Lower lobe of right lung (tissue), 2 donors: ENCODE data around the gene USP30. TPM values are rescaled to one million over a fixed set of nuclear protein-coding genes. Genes with fewer than 3 reads are reported as not detected.

Experiments
- ATAC-seq, 2 donors: fragments of 200-7000 bp; cut with Tn5 transposase; one replicate each; pipeline ENCODE4 v1.9.1; 2020 to 2022; ENCODE audit warnings: mild to moderate bottlenecking in 2 of 2, moderate library complexity in 2 of 2
- DNase-seq: peaks from one replicate; pipeline ENCODE4 v3.0.0-alpha.2; 2020
- H3K27ac ChIP-seq: fragments of 200-600 bp; one replicate; pipeline ENCODE4 v1.8.0; 2022
- H3K27me3 ChIP-seq: fragments of 200-600 bp; one replicate; pipeline ENCODE4 v1.8.0; 2022; ENCODE audit warnings: low read depth
- H3K36me3 ChIP-seq: fragments of 200-600 bp; one replicate; pipeline ENCODE4 v1.8.0; 2022; ENCODE audit warnings: mild to moderate bottlenecking
- H3K4me1 ChIP-seq: fragments of 200-600 bp; one replicate; pipeline ENCODE4 v1.8.0; 2022
- H3K4me3 ChIP-seq: fragments of 200-600 bp; one replicate; pipeline ENCODE4 v1.8.0; 2022; ENCODE audit warnings: mild to moderate bottlenecking
- H3K9me3 ChIP-seq: fragments of 200-600 bp; one replicate; pipeline ENCODE4 v1.8.0; 2022
- CTCF ChIP-seq: fragments of 200-600 bp; IDR thresholded peaks from one replicate; pipeline ENCODE4 v1.8.0; 2022; ENCODE audit warnings: antibody characterized with exemption, mild to moderate bottlenecking
- intact Hi-C: fragments of 100-400 bp; cut with DNase I; formaldehyde crosslinking; loops from one replicate; pipeline ENCODE4 v1.11.0; 2022
- total RNA-seq: library from RNA; stranded (reverse); fragmentation: NEBNext Ultra II Directional; extraction: Animal tissue kit (Norgen Biotek cat#: 25700); gene quantifications from one replicate; pipeline ENCODE4 v1.2.1, GENCODE V29; 2021
- donor health status: DM: no; HTN: yes; CAD: no; lungs with severe emphysema.

USP30 gene
- total RNA-seq, 1 donor from 2014 or later = 13.9 TPM

- Histone ChIP-seq H3K9me3 (no peaks in the 10 kb centered on the region), H3K4me3 (no peak overlapping the region), H3K4me1 (peaks cover 9% of the 10 kb centered on the region), H3K27ac (no peak overlapping the region), H3K27me3 (no peaks in the 10 kb centered on the region), H3K36me3 (peaks cover 86% of the 10 kb centered on the region)
- no peak for TF ChIP-seq CTCF
- ATAC-seq (no peak), DNase-seq (no peak)
- intact Hi-C loops = no loop called here
Measured at GRCh38 chr12:109087250-109087649, 34.9 kb downstream of the USP30 start.

- Histone ChIP-seq H3K27ac (no peak overlapping the region), H3K36me3 (peaks cover 71% of the 10 kb centered on the region), H3K9me3 (no peaks in the 10 kb centered on the region), H3K4me3 (no peak overlapping the region), H3K4me1 (peaks cover 19% of the 10 kb centered on the region), H3K27me3 (no peaks in the 10 kb centered on the region)
- no peak for TF ChIP-seq CTCF
- DNase-seq (no peak), ATAC-seq (no peak)
- intact Hi-C loops = no loop called here
Measured at GRCh38 chr12:109088818-109089217, 36.4 kb downstream of the USP30 start.

GRCh38 chr12:109089683-109090082 is 37.3 kb downstream of the USP30 start:
- peaks cover 62% of the 10 kb centered on the region for H3K36me3 ChIP-seq
- no peak for TF ChIP-seq CTCF
- intact Hi-C loops = loop anchor here (10.0 kb wide), 1 partner anchor 205 kb away; the partner anchor contains the start of gene DAO

GRCh38 chr12:109092497-109093021 is 40.2 kb downstream of the USP30 start:
- DNase-seq (no peak), ATAC-seq (no peak)
- H3K4me3 ChIP-seq = peak overlapping the region; percentile 64
- H3K36me3 ChIP-seq = peaks cover 33% of the 10 kb centered on the region
- H3K27ac ChIP-seq = peak overlapping the region; percentile 81
- H3K9me3 ChIP-seq = no peaks in the 10 kb centered on the region
- H3K27me3 ChIP-seq = no peaks in the 10 kb centered on the region
- intact Hi-C loops = loop anchor here (10.0 kb wide), 1 partner anchor 208 kb away; the partner anchor contains the start of gene DAO
- no peak for TF ChIP-seq CTCF
- H3K4me1 ChIP-seq = peaks cover 23% of the 10 kb centered on the region

More at GRCh38 chr12:109089683-109090082, 37.3 kb downstream of the USP30 start:
- no peak overlapping the region for H3K27ac ChIP-seq
- ATAC-seq (no peak), DNase-seq (no peak)
- H3K9me3 ChIP-seq = no peaks in the 10 kb centered on the region
- peaks cover 19% of the 10 kb centered on the region for H3K4me1 ChIP-seq
- no peaks in the 10 kb centered on the region for H3K27me3 ChIP-seq
- H3K4me3 ChIP-seq = no peak overlapping the region

- peak; percentile 98 for TF ChIP-seq CTCF
- Histone ChIP-seq H3K27ac (peak within 1 kb of the TSS; percentile 81), H3K27me3 (no peaks in the 10 kb centered on the region), H3K4me1 (peaks cover 25% of the 10 kb centered on the region), H3K4me3 (peak within 1 kb of the TSS; percentile 64), H3K36me3 (peaks cover 26% of the 10 kb centered on the region), H3K9me3 (no peaks in the 10 kb centered on the region)
- ATAC-seq (peak; percentile 88 to 91), DNase-seq (peak; percentile 97)
- intact Hi-C loops = loop anchor here (10.0 kb wide), 1 partner anchor 208 kb away; the partner anchor contains the start of gene DAO
Measured at GRCh38 chr12:109093022-109093918, 40.9 kb downstream of the USP30 start, which contains the start of gene ALKBH2. TSS of gene ALKBH2 (minus strand) at chr12:109093472. CDS start at chr12:109092786, 686 bp downstream.
